GM12878 (cell line): ENCODE measurements around the gene PYGB. TPM values are rescaled to one million over a fixed set of nuclear protein-coding genes. Genes with fewer than 3 reads are reported as not detected.

Source experiments
- ATAC-seq: fragments of 200-7000 bp; cut with Tn5 transposase; 3 replicates; pipeline ENCODE4 v1.9.1; 2020; ENCODE audit warnings: mild to moderate bottlenecking, moderate library complexity
- BruUV-seq: library from RNA; stranded (reverse); fragments of 400-500 nt; replicated peaks from 2 replicates; lab custom pipeline; 2021; lab: Mats Ljungman, UMichigan
- CTCF ChIA-PET: fragments of 300-600 bp; sonication (Branson Sonifier 250); formaldehyde crosslinking; extraction: SDS; loops from one replicate; lab custom pipeline; 2021; ENCODE audit warnings: inconsistent platforms; lab: Yijun Ruan, JAX
- POLR2A ChIA-PET: fragments of 350-600 bp; formaldehyde crosslinking; extraction: SDS; loops from one replicate; lab custom pipeline; 2021; ENCODE audit warnings: inconsistent platforms; lab: Charles Lee
- RAD21 ChIA-PET: fragments of 300-600 bp; sonication (Branson Sonifier 250); formaldehyde crosslinking; loops from one replicate; lab custom pipeline; 2023; ENCODE audit warnings: antibody characterized with exemption; ENCODE audit not compliant: unreplicated experiment; lab: Charles Lee
- SMC1A ChIA-PET: fragments of 300-600 bp; sonication (Branson Sonifier 250); formaldehyde crosslinking; loops from one replicate; lab custom pipeline; 2023; ENCODE audit not compliant: unreplicated experiment, uncharacterized antibody; lab: Charles Lee
- DNase-seq: peaks from one replicate; pipeline ENCODE4 v3.0.0-alpha.2; 2011; ENCODE audit warnings: low read depth, low spot score
- FAIRE-seq: peaks from 3 replicates; lab custom pipeline; 2011; peaks lifted over from hg19 to GRCh38; lab: Jason Lieb, UNC
- H2AFZ ChIP-seq: 2 replicates; pipeline ENCODE4 v1.6.0; 2011; ENCODE audit warnings: low read depth, low read length, control low read depth; ENCODE audit not compliant: control insufficient read depth
- H3K27ac ChIP-seq: 2 replicates; pipeline ENCODE4 v1.5.1; 2011; ENCODE audit warnings: control low read depth; ENCODE audit not compliant: control insufficient read depth, insufficient read depth
- H3K27me3 ChIP-seq, 2 experiments: replicated peaks in 1 of 2; 2 replicates each; pipeline versions ENCODE4 v1.6.0 to v1.6.1; 2011; ENCODE audit warnings: low read length in 1 of 2; ENCODE audit not compliant: control insufficient read depth in 2 of 2, insufficient read depth in 2 of 2
- H3K36me3 ChIP-seq, 2 experiments: 2 replicates each; pipeline ENCODE4 v1.5.1; 2011; ENCODE audit warnings: low read length in 1 of 2; ENCODE audit not compliant: control insufficient read depth in 2 of 2, insufficient read depth in 2 of 2
- H3K4me1 ChIP-seq: 2 replicates; pipeline ENCODE4 v1.6.1; 2011; ENCODE audit warnings: mild to moderate bottlenecking, low read length, moderate library complexity, mixed read lengths; ENCODE audit not compliant: control insufficient read depth, insufficient read depth
- H3K4me2 ChIP-seq: 2 replicates; pipeline ENCODE4 v1.6.0; 2011; ENCODE audit warnings: control low read depth; ENCODE audit not compliant: control insufficient read depth, insufficient read depth
- H3K4me3 ChIP-seq: fragments of 200-600 bp; sonication (generic); 2 replicates; pipeline ENCODE4 v1.5.1; 2016
- H3K79me2 ChIP-seq: 2 replicates; pipeline ENCODE4 v1.6.0; 2011; ENCODE audit warnings: low read length; ENCODE audit not compliant: control insufficient read depth, insufficient read depth
- H3K9ac ChIP-seq: 2 replicates; pipeline ENCODE4 v1.8.0; 2011; ENCODE audit warnings: low read length, control low read depth, mixed read lengths; ENCODE audit not compliant: control insufficient read depth, insufficient read depth
- H3K9me3 ChIP-seq: replicated peaks from 3 replicates; pipeline ENCODE4 v1.5.1; 2011; ENCODE audit warnings: mild to moderate bottlenecking, low read length; ENCODE audit not compliant: control insufficient read depth, insufficient read depth
- H4K20me1 ChIP-seq: 2 replicates; pipeline ENCODE4 v1.6.0; 2011; ENCODE audit not compliant: control insufficient read depth, insufficient read depth
- BCLAF1 ChIP-seq: fragments of 450-650 bp; IDR thresholded peaks from 2 replicates; pipeline ENCODE4 v1.6.1; 2017; ENCODE audit warnings: antibody characterized with exemption, mild to moderate bottlenecking, moderate library complexity
- CEBPB ChIP-seq, 2 experiments: fragments of 150-350 bp in 1 of 2; IDR thresholded peaks; 2 replicates each; pipeline ENCODE4 v1.6.1; 2012 to 2014; ENCODE audit warnings: low read depth in 2 of 2, low read length in 2 of 2, borderline replicate concordance in 1 of 2, inconsistent platforms in 1 of 2
- ETV6 ChIP-seq, 2 experiments: fragments of 450-650 bp in 1 of 2; IDR thresholded peaks in 1 of 2; conservative IDR thresholded peaks in 1 of 2; 2 replicates each; pipeline ENCODE4 v1.6.1; 2014; ENCODE audit warnings: antibody characterized with exemption in 1 of 2, borderline replicate concordance in 1 of 2, low read depth in 1 of 2, mild to moderate bottlenecking in 1 of 2, moderate library complexity in 1 of 2
- WGBS: methylation state at CpG from one replicate; pipeline ENCODE4 v1.1.6; 2016; ENCODE audit warnings: low lambda C conversion rate; ENCODE audit not compliant: insufficient replicate concordance, insufficient coverage; ENCODE audit errors: missing lambda C conversion rate; 5-methylcytosine and 5-hydroxymethylcytosine counted together
- in situ Hi-C: fragments of 300-500 bp; cut with MboI; formaldehyde crosslinking; loops from 9 replicates; pipeline ENCODE4 v1.14.3; 2018; ENCODE audit warnings: mixed read lengths
- intact Hi-C: fragments of 100-400 bp; cut with micrococcal nuclease; formaldehyde crosslinking; loops from one replicate; pipeline ENCODE4 v1.14.2; 2022; ENCODE audit not compliant: unreplicated experiment
- polyA plus RNA-seq, 11 experiments: library from polyadenylated mRNA; depleted of rRNA in 4 of 11; unstranded in 6 of 11; stranded (reverse) in 5 of 11; fragments of >200 nt; fragmentation: Nextera tagmentation in 4 of 11; fragmentation: Illumina TruSeq in 1 of 11; extraction: Ambion mirVana in 4 of 11; extraction: Trizol in 1 of 11; gene quantifications; 1 replicate in 1 of 11; 2 replicates in 10 of 11; pipeline versions ENCODE4 v1.2.1 to v1.2.3, GENCODE V29; 2011 to 2016; ENCODE audit warnings: inconsistent platforms in 2 of 11, missing spikeins in 2 of 11, low read depth in 1 of 11
- total RNA-seq, 4 experiments: library from RNA; depleted of rRNA in 3 of 4; stranded (reverse); fragments of >200 nt in 3 of 4; fragmentation: Illumina TruSeq in 1 of 4; extraction: Trizol in 1 of 4; gene quantifications; 2 replicates each; pipeline versions ENCODE4 v1.2.1 to v1.2.3, GENCODE V29; 2013 to 2021

Gene PYGB
- total and polyA plus RNA-seq, 10 of the 15 experiments (the other 5 are each of a cell fraction or from before 2014, with no cell fraction given) = 0.34 to 33.5 (median 21.8) TPM

GRCh38 chr20:25223765-25224720 is 23.8 kb upstream of the PYGB start:
- Histone ChIP-seq H3K4me1 (no peaks in the 10 kb centered on the region), H3K79me2 (no peaks in the 10 kb centered on the region), H3K27ac (no peak overlapping the region), H3K4me3 (no peak overlapping the region), H3K27me3 (no peaks in the 10 kb centered on the region), H2AFZ (no peak overlapping the region), H3K36me3 (no peaks in the 10 kb centered on the region; a peak in 3 of 4 replicates), H3K4me2 (no peak overlapping the region), H3K9me3 (no peaks in the 10 kb centered on the region), H4K20me1 (no peaks in the 10 kb centered on the region), H3K9ac (no peak overlapping the region)
- TF ChIP-seq ETV6 (conservative IDR thresholded peaks at IDR 0.05 in 1 of 2, IDR thresholded peaks at IDR 0.05 in 1 of 2; ENCODE audit: borderline replicate concordance in 1 of 2, low read depth in 1 of 2) (no peak), BCLAF1 (no peak), CEBPB (IDR thresholded peaks at IDR 0.05; ENCODE audit: borderline replicate concordance in 1 of 2, low read depth in 2 of 2, low read length in 2 of 2) (no peak)
- in situ Hi-C loops = no loop called here
- no peak for ATAC-seq
- intact Hi-C loops = no loop called here
- BruUV-seq = no TSS peak
- ChIA-PET POLR2A (interaction anchor here (0.6 kb wide), 1 partner anchor 12 kb away, joined by 4 read pairs; no protein-coding TSS in a partner anchor), CTCF (interaction anchor here (1.4 kb wide), 1 partner anchor 175 kb away, joined by 8 read pairs; no protein-coding TSS in a partner anchor), RAD21 (interaction anchor here (0.7 kb wide), 1 partner anchor 101 kb away, joined by 3 read pairs; no protein-coding TSS in a partner anchor), SMC1A (no interaction called here)
- WGBS = 89% methylated on average over 24 of the region's 24 CpGs
- FAIRE-seq = no peak
- DNase-seq = no peak
